ENCODE data around the gene LAMA2. TPM values are rescaled to one million over a fixed set of nuclear protein-coding genes. Genes with fewer than 3 reads are reported as not detected.
A peak's percentile ranks its signal among the peaks of the same experiment; 100 is the strongest.

The LAMA2 gene
- total and polyA plus RNA-seq, 2 experiments from 2014 or later, result 0.91 to 6.4 TPM

GRCh38 chr6:128952902-128953301 lies 70.0 kb downstream of the LAMA2 start (continued):
- TF ChIP-seq CREB1 (CRISPR knock-in tag; IDR thresholded peaks at IDR 0.05; ENCODE audit: low read depth), result no peak
- no peak for TF ChIP-seq ZNF331 (CRISPR knock-in tag; IDR thresholded peaks at IDR 0.05; ENCODE audit: low read depth)
- no peak for TF ChIP-seq ETS1 (IDR thresholded peaks at IDR 0.05)
- TF ChIP-seq STAT1 (IDR thresholded peaks at IDR 0.05; ENCODE audit: unreplicated experiment), result no peak

- Histone ChIP-seq H2AFZ (no peak overlapping the region), H3K9me2 (ENCODE audit: insufficient read depth) (no peaks in the 10 kb centered on the region), H3K36me3 (ENCODE audit: insufficient read depth) (no peaks in the 10 kb centered on the region), H3K27me3 (ENCODE audit: insufficient read depth) (no peaks in the 10 kb centered on the region), H3K4me1 (ENCODE audit: insufficient read depth) (peaks cover 11% of the 10 kb centered on the region), H3K4me2 (peak overlapping the region; percentile 34; the same call in 1 of the 2 replicates), H3K27ac (ENCODE audit: low read depth) (no peak overlapping the region; the same call in 1 of the 2 replicates), H4K20me1 (replicated peaks; ENCODE audit: insufficient read depth) (no peaks in the 10 kb centered on the region), H3K4me3 (no peak overlapping the region), H3K79me2 (replicated peaks; ENCODE audit: insufficient read depth) (no peaks in the 10 kb centered on the region), H3F3A (replicated peaks; ENCODE audit: low read depth) (no peaks in the 10 kb centered on the region)
- Mint-ChIP-seq H3K27ac (peak overlapping the region; percentile 84), H3K4me1 (peaks cover 14% of the 10 kb centered on the region; the same call in 2 of the 3 replicates), H3K36me3 (ENCODE audit: low read depth) (no peaks in the 10 kb centered on the region), H3K4me3 (no peak overlapping the region), H3K9me3 (no peaks in the 10 kb centered on the region), H3K27me3 (ENCODE audit: insufficient read depth, low read depth, poor library complexity) (no peaks in the 10 kb centered on the region)
- peak; percentile 22 for DNase-seq (ENCODE audit: low spot score)
- TF ChIP-seq CREB1 (CRISPR knock-in tag; IDR thresholded peaks at IDR 0.05; ENCODE audit: low read depth) (no peak), NANOG (IDR thresholded peaks at IDR 0.05; ENCODE audit: borderline replicate concordance) (0 out of 2 replicates have a peak, but pooled peaks have one; percentile 17)
- ATAC-seq, result peak; percentile 56
Observed at GRCh38 chr6:128954308-128955043, 71.5 kb downstream of the LAMA2 start.

- H3K36me3 ChIP-seq (ENCODE audit: insufficient read depth), result no peaks in the 10 kb centered on the region
- H3K27me3 ChIP-seq (ENCODE audit: insufficient read depth), result no peaks in the 10 kb centered on the region
- no peak overlapping the region for H2AFZ ChIP-seq
- no peak overlapping the region for H3K4me3 ChIP-seq
- Mint-ChIP-seq H3K9me3 (no peaks in the 10 kb centered on the region), H3K27ac (no peak overlapping the region), H3K4me3 (no peak overlapping the region), H3K36me3 (ENCODE audit: low read depth) (no peaks in the 10 kb centered on the region), H3K27me3 (ENCODE audit: insufficient read depth, low read depth, poor library complexity) (no peaks in the 10 kb centered on the region), H3K4me1 (peaks cover 10% of the 10 kb centered on the region; the same call in 2 of the 3 replicates)
- H3K4me1 ChIP-seq (ENCODE audit: insufficient read depth), result peaks cover 15% of the 10 kb centered on the region; the same call in 1 of the 2 replicates
- DNase-seq (ENCODE audit: low spot score), result no peak
- H3F3A ChIP-seq (replicated peaks; ENCODE audit: low read depth), result no peaks in the 10 kb centered on the region
- H3K9me2 ChIP-seq (ENCODE audit: insufficient read depth), result no peaks in the 10 kb centered on the region
- ATAC-seq, result no peak
- no peaks in the 10 kb centered on the region for H3K79me2 ChIP-seq (replicated peaks; ENCODE audit: insufficient read depth)
- H3K4me2 ChIP-seq, result no peak overlapping the region
- H3K27ac ChIP-seq (ENCODE audit: low read depth), result no peak overlapping the region
- H4K20me1 ChIP-seq (replicated peaks; ENCODE audit: insufficient read depth), result no peaks in the 10 kb centered on the region
- TF ChIP-seq EZH2 (IDR thresholded peaks at IDR 0.05; ENCODE audit: low read depth, unreplicated experiment), result no peak
- TF ChIP-seq ZNF114 (CRISPR knock-in tag; IDR thresholded peaks at IDR 0.05), result no peak
- TF ChIP-seq STAT1 (IDR thresholded peaks at IDR 0.05; ENCODE audit: unreplicated experiment), result no peak
- no peak for TF ChIP-seq ZNF331 (CRISPR knock-in tag; IDR thresholded peaks at IDR 0.05; ENCODE audit: low read depth)
- TF ChIP-seq CREB1 (CRISPR knock-in tag; IDR thresholded peaks at IDR 0.05; ENCODE audit: low read depth), result no peak
- no peak for TF ChIP-seq REST (IDR thresholded peaks at IDR 0.05; ENCODE audit: unreplicated experiment)
Observed at GRCh38 chr6:128963561-128963960, 80.6 kb downstream of the LAMA2 start.
